Fibroblast of skin of back (primary cell): Measurements from ENCODE around the gene RAI2.
"Not testable (repeated sequence)": the region's sequence is repeated elsewhere in the genome, so short reads cannot be mapped to it uniquely, and the experiment has no call there.

Experiments used
- DNase-seq: peaks from one replicate; pipeline ENCODE4 v3.0.0-alpha.2; 2013

The RAI2 gene

DNA sequence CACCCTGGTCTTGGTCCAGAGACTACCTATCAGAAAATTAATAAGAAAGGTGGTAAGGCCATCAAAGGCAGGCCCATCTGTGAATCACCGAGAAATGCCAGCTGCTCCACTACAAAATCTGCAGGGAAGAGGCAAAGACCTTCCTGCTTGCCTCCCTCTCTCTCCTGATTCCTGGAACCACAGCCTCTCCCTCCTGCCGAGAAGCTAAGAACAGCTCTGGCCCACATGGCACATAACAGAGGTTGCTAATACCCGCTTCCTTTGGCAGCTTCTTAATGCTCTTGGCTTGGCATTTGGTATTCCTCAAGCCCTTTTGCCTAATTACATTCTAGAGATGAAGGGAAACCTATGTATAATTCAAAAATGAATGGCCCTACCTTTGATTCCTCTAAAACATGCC is 32.9 kb downstream of the RAI2 start:
- no peak for DNase-seq

DNA sequence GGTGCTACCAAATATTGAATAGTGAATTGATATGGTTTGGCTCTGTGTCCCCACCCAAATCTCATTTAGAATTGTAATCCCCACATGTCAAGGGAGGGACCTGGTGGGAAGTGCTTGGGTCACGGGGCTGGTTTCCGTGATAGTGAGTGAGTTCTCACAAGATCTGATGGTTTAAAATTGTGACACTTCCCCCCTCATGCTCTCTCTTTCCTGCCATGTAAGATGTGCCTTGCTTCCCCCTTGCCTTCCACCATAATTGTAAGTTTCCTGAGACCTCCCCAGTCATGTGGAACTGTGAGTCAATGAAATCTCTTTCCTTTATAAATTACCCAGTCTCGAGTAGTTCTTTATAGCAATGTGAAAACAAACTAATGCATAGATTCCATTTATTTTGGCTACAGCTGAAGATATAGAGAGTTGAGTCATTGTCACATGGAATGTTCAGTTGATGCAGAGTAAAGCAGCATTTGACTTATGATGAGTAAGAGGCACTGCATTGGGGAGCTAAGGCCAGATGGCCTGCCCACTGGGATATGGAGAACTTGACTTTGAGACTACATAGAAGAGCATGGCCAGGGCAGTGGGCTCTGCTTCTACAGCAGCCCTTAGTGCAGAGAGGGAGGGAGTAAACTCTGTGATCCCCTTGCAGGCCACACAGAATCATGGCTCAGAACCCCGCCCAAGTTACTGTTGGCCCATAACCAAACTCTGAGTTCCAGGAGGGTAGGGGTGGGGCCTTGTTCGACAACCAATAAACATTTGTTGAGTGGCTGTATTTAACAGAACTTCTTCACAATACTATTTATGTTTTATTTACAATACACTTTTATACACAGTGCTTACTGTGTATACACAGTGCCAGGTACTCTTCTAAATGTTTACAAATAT is 34.2 kb downstream of the RAI2 start:
- peak; percentile 69 for DNase-seq

DNA sequence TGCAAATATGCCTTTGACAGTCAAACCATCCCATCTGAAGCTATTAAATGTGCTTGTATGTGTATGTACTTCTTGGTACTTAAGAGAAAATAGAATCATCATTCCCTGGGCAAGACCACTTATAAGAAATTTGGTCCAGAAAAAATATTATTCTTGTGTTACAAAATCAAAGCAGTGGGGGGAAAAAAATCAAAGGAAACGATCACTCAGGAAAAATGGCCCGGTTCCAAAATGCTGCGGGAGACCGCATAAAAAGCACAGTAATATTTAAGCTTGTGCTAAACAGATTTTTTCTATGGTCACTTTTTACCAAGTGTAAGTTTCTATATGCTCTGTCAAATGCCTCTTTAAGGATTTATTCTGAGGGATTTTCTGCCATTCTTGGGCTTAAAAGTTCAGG is 36.1 kb downstream of the RAI2 start:
- peak; percentile 15 for DNase-seq

DNA sequence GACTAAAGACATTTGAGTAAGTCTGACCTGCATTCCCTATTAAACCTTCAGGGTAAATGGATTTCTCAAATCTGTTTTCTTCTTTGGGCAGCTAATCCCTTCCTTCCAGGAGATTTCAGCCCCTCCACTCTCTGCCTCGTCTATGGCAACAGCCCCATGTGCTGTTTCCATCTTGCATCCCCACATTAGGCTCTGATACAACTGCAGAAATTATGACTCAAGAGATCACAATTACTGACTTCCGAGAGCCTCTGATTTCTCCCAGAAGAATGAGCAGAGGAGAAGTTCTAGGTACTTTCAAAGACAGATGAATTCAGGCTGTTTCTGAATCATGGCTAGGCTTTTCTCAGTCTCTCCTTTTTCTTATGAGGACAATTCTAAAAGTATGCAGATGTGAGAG is 38.7 kb downstream of the RAI2 start:
- peak; percentile 35 for DNase-seq

DNA sequence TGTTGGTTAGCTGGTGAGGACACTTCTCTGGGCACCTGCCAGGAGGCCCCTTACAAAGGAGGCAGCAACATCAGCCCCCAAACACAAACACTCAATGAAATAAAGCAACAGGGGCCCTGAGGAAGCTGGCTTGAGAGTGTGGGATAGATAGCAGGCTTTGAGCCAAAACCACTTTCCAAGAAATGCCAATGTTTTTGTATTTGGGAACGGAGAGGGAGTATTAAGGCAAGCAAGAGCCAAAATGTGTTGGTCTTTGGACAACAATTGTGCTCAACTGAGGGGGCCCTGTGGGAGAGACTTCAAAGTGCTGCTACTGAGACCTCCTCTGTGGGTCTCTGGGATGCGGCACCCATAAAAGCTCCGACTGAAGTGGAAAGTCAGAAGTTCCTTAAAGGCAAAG is 41.0 kb downstream of the RAI2 start:
- no peak for DNase-seq

DNA sequence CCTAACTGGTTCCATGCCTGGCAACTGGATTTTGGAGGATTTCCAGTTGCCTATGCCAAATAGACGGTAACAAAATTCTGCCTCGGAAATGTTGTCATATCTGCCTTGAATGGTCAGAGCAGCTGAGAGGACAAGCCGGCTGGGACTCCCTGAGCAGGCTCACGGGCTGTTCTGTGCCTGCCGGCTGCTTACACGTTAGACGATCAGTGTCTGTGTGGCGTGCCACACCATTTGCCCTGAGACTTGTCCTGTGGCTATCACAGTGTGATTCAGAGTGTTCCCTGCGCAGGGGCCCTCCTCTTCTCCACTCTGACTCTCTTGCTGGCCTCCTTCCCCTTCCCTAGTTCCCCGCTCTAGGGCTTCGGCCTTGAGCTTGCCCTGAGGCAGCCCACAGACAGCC is 42.4 kb downstream of the RAI2 start:
- DNase-seq, result no peak

DNA sequence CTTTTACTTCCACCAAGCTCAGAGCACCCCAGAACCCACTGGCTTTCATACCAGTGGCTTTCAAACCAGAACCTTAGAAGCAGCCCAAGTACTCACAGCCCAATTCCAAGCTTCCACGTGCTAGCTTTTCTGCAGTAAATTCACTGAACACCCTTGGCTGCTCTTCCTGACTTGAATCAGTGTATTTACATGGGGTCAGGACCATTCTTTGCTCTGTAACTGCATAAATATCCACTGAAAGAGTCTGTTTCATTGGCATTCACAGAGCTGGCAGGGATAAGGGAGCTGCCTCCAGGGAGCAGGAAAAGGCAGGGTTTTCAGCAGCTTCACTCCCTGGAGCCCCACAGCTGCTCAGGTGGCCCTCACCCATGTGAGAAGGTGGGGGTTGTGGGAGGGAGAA is 43.8 kb downstream of the RAI2 start:
- no peak for DNase-seq

DNA sequence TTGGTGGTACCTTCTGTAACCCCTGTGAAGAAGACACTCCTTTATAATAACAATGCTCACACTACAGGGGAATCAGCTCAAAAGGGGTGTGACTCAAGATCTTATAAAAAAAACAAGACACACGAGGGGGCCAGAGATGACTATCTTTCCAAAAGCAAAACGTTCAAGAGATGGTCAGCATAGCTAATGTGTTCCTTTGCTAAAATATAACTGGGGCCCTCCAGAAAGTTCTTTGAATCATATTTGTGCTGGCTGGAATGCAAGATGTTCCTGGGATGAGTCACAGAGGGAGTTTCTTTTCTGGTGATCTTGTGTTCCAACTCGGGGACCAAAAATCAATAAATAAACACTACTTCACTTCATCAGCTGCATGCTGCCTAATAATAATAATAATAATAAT is 46.5 kb downstream of the RAI2 start:
- DNase-seq, result peak; percentile 68

DNA sequence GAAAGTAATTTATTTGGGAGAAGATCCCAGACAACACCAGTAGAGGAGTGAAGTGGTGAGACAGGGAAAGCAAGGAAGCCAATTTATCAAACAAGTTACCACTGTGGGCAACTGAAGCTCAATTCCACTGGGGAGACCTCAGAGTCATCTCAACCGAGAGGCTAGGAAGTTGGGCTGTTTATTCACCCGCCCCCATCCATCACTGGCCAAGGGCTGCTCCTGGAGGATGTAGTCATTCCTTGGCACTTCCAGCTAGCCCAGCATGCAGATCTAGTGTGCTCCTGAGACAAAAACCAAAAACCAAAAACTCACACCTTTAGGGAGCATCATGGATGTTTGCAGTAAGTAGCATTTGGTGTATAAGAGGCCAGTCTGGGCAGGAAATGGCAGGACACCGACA is 47.0 kb downstream of the RAI2 start:
- DNase-seq, result no peak

DNA sequence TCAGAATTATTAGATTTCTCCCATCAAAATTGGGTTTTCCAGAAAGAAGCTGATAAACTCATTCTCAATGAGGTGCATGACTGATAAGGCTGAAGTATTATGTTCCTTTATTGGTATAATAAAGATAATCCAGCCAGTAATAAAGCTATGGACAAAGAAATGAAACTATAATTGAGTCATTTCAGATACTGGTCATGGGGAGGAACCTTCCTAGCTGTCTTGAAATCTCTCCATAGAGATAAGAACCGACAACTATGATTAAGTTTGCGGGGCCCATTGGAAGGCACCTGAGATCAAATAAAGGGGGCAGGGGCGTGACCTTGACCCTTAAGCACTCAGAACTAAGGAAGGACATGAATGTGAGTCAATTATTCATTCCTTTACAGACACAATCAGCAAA is 47.8 kb downstream of the RAI2 start:
- DNase-seq, result no peak

DNA sequence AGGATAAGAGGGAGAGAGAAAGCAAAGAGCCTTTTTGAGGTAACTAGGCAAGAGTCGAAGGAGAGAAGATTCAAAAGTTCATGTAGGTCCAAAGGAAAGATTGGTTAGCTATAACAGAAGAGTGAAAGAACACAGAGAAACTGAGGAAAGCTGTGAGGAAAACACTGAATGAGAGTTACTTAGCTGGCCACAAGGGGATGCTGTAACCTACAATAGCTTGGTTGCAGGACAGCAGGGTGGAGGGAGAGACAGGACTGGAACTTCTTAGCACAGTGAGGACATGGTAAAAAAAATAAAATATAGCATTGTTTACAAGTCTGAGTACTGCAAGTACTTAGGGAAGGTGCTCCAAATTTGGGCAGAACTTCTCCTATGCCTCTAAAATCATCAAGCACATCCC is 48.3 kb downstream of the RAI2 start:
- no peak for DNase-seq

DNA sequence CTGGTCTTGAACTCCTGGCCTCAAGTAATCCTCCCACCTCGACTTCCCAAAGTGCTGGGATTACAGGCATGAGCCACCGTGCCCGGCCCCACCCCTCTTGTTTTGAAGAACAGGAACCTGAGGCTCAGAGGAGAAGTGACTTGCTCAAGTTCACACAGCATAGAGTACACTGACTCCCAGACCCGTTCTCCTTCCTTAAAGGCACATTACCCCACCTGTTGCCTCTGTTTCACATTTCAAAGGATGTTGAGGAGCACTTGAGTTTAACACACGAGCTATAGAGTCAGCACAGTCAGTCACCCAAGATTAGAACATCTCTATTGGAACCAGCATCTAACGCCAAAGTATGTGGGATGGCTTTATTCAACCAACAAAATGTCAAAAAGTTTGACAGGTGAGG is 51.1 kb downstream of the RAI2 start:
- DNase-seq, result no peak

DNA sequence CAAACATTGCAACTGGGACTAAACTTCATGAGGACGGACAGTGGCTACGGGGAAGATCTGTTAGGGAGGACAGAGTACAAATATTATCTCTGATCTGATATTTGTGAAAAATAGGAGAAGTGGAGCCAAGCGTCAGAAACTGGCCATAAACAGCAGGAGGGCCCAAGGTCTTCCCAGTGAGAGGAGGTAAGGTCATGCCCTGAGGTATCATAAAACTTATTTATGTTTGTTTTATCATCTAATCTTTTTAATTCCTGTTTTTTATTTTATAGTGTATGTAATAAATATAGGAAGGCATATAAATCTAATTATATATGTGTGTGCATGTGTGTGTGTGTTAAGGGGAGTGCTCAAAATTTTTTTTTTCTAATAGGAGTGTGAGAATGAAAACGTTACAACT is 51.8 kb downstream of the RAI2 start:
- DNase-seq, result no peak

DNA sequence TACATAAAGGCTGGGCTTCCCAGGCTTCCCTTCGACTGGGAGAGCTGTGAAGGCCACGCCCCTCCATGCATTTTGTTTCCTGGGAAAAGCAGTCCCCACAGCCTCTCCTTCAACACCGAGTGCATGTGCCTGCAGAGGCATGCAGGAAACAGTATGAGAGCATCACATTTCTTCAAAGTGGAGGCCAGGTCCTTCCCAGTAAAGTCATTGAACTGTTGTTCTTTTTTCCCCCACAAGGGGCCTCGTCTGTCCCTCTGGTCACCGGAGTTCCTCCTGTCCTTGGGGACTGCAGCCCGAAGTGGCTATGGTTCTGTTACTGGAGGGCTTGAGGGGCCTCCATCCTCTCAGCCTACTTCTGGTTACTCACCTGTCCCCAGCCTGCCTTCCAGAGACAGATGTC is 56.0 kb downstream of the RAI2 start:
- no peak for DNase-seq

DNA sequence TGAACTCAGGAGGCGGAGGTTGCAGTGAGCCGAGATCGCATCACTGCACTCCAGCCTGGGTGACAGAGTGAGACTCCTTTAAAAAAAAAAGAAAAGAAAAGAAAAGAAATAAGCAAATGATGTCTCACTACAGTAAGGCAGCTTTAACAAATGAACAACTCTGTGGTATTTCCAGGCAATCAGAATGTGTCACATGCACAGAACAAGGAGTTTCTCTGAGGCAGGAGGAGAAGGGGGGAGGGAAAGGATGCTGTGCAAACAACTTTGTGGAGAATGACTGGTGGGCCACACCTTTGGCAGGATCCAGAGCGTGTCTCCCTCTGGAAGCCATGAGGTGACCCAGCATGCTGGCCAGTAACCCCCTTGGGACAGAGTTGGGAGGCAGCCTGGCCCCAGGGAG is 57.6 kb downstream of the RAI2 start:
- DNase-seq, result no peak

DNA sequence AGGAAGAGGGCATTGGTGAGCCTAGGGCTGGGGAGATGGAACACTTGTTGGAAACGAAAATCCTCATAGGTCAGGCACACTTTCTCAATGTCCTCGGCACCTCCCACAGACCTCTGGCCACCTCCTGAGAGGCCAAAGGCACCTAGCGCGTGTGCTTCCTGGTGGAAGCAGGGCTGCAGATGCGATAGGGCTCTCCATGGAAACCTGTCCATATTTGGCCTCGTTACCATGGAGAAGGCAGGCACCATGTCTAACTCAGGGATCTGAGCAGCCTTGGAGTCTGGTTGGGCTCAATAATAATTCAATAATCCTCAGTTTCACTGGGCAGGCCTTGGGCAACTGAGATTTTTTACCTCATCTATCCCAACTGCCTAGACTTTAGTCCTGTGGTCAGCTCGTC is 58.3 kb downstream of the RAI2 start:
- DNase-seq, result no peak

DNA sequence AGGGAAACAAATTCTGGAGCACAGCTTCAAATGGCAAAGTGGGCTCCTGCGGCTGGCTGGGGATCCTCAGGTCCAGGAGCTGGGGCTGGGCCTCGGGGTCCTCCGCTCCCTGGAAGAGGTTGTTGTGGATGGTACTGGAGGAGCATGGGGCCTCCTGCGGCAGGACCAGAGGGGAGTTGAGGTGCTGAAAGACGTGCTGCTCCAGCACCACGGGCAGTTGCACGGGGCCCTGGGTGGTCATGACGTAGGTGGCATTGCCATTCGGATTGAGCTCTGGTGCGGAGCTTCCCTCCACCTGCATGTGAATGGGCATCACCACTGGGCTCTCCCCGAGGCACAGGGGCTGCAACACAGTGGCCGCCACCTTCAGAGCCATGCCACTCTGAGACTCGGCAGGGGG is 59.7 kb downstream of the RAI2 start:
- no peak for DNase-seq

DNA sequence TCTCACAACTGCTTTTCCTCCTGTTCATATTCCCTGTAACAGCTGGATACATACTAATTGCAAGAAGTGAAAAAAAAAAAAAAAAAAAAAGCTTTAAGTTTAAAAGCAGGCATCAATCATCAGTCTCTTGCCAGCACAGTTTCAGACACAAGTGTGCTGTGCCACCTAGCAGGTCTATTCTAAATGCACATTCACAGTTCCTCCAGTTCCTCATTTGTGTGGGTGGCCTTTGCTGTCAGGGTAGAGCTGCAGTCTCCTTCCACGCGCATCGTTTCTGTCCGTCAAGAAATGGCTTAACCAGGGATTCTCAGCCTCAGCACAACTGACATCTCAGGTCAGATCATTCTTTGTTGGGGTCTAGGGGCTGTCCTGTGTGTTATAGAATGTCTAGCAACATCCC is 62.2 kb downstream of the RAI2 start:
- no peak for DNase-seq

DNA sequence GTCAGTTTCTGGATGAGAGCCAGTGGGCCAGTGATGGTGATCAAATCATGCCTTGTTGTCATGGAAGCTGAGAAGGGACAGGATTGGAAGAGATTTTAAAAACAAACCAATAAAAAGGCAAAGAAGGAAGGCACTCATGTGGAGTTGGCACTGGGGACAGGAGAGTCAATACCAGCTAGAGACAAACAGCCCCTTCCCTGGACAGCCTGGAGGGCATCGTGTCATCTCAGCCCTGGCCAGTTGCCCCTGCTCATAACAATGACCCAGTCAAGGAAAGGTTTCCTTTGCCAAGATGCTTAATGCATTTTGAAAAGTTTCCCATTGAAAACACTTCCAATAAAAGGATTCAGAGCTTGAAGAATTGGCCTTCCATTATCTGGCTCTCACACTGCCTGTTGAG is 68.3 kb downstream of the RAI2 start:
- DNase-seq, result no peak

DNA sequence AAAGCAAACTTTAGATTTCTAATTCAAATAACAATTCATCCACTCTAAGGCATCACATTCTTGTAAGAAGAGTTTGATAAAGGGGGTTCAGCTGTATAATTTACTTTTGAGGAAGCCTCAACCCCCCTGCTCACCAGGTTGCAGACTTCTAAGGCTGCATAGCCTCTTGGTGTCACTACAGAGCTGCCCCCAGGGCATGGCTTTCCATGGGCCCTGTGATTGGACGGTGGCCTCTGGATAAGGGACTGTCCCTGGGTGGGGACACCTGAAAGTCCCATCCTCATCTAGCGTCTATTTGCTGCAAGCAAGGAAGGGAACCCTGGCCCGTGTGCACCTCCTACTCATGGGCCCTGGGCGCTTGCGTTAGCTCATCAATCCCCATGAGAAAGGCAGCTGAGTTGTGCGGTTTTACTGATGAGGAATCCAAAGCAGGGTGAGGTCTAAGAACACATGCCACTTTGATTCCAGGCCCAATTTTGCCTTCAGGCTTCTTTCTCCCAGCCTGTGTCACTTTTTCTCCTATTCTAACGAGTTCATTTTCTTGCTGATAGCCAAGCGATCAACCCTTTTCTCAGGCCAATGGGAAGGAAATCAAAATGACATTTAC is 72.0 kb downstream of the RAI2 start:
- no peak for DNase-seq

DNA sequence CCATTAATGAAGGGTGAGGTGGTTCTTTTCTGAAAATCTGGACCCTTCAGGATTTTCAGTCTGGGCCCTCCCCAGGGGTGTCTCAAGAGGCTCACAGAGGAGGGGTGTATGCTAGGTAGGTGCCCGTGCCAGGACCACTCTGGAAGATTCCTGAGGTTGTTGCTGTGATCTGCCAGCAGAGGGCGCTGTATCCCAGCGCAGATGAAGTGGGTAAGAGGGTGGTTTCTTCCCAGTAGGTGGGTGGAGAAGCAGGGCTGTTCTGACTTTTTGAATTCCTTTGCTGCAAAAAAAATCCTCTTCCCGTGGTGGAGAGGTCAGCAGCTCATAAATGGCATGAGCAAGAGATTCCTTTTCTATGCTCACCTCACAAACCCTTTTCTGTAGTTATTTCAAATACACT is 72.7 kb downstream of the RAI2 start:
- peak; percentile 34 for DNase-seq

DNA sequence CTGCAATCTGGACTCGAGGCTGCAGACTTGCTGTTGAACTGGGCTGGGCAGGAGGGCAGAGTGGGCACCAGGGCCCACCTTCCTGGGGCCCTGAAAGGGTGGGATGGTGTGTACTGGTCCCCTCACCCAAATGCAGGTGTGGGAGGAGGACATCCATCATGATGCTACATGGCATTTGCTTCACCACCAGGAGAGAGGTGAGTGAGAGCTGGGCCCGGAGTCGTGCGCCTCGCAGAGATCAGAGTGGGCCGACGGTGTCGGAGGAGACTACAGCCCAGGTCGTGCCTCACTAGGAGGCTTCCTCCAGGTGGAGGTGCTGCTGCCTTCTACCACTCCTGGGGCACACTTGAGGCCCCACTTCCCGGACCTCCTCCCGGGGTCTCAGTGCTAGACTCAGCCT is 73.5 kb downstream of the RAI2 start:
- no peak for DNase-seq

DNA sequence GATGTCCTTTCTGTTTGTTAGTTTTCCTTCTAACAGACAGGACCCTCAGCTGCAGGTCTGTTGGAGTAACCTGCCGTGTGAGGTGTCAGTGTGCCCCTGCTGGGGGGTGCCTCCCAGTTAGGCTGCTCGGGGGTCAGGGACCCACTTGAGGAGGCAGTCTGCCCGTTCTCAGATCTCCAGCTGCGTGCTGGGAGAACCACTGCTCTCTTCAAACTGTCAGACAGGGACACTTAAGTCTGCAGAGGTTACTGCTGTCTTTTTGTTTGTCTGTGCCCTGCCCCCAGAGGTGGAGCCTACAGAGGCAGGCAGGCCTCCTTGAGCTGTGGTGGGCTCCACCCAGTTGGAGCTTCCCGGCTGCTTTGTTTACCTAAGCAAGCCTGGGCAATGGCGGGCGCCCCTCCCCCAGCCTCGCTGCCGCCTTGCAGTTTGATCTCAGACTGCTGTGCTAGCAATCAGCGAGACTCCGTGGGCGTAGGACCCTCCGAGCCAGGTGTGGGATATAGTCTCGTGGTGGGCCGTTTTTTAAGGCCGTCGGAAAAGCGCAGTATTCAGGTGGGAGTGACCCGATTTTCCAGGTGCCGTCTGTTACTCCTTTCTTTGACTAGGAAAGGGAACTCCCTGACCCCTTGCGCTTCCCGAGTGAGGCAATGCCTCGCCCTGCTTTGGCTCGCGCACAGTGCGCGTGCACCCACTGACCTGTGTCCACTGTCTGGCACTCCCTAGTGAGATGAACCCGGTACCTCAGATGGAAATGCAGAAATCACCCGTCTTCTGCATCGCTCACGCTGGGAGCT is 74.3 kb downstream of the RAI2 start:
- not testable (repeated sequence) for DNase-seq

DNA sequence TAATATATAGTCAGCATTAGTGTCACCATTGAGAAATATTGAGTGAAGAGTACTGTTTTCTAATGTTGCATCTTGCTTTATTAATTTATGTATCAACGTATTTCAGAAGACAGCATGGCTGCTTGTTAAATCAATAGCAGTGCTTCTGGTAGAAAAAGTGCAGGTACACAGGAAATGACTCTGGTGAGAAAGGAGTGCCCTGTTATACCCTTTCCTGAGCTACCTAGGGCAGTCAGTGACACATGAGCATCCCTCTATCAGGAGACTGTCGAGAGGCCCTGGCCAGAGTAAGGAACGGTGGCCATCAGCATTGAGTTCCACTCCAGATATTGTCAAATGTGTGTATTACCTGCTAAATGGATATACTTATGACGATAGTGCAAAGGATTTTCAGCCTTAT is 81.7 kb downstream of the RAI2 start:
- no peak for DNase-seq
